GM13977 (cell line): ENCODE measurements around the gene EXD3.

Experiments
- DNase-seq: peaks from one replicate; pipeline ENCODE4 v3.0.0; 2012; ENCODE audit warnings: low spot score
- in situ Hi-C: fragments of 300-500 bp; cut with MboI; formaldehyde crosslinking; loops from one replicate; pipeline ENCODE4 v1.12.0; 2022; ENCODE audit warnings: low sequenced_read_pairs, low pct_unique_long_range_greater_than_20kb, mixed read lengths, inconsistent platforms; ENCODE audit not compliant: unreplicated experiment
- TF ChIP-seq, protein P1 (sequence below): IDR thresholded peaks from 2 replicates; pipeline ENCODE4 v1.5.1; 2012; ENCODE audit warnings: mild to moderate bottlenecking, control low read depth; ENCODE audit not compliant: insufficient read depth; ENCODE audit errors: extremely low read depth, missing control alignments

Gene EXD3

DNA sequence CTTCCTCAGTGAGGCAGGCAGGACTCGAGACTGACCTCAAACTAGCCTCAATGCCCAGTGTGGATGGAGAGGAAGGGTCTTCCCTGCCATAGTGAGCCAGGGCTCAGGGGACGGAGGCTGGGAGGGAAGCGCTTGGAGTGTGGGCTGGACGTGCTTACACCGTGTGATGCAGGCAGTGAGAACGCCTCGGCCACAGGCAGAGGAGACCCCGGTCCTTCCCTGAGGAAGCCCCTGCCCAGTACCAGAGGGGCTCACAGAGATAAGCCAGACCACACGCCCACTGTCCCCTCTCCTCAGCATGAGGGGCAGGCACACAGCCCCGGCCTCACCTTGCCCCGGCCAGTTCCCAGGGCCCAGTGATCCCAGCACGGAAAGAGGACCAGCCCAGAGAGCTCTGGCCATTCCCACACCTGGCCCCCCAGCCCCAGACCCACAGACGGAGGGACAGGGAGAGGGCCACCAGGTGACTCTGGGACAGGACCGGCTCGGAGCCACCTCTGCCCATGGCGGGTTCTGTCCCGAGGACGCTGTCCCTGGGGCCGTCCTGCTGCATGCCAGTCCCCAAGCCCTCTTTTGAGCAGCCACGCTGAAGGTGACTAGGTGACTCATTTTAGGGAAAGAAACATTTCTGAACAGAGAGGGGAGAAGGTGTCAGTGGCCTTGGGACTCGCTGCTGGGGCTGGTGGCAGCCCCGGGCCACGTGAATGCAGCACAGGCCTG, 42.2 kb upstream of the EXD3 start:
- TF ChIP-seq, protein P1, sequence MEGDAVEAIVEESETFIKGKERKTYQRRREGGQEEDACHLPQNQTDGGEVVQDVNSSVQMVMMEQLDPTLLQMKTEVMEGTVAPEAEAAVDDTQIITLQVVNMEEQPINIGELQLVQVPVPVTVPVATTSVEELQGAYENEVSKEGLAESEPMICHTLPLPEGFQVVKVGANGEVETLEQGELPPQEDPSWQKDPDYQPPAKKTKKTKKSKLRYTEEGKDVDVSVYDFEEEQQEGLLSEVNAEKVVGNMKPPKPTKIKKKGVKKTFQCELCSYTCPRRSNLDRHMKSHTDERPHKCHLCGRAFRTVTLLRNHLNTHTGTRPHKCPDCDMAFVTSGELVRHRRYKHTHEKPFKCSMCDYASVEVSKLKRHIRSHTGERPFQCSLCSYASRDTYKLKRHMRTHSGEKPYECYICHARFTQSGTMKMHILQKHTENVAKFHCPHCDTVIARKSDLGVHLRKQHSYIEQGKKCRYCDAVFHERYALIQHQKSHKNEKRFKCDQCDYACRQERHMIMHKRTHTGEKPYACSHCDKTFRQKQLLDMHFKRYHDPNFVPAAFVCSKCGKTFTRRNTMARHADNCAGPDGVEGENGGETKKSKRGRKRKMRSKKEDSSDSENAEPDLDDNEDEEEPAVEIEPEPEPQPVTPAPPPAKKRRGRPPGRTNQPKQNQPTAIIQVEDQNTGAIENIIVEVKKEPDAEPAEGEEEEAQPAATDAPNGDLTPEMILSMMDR, result no peak
- DNase-seq, result no peak
- in situ Hi-C loops, result no loop called here

DNA sequence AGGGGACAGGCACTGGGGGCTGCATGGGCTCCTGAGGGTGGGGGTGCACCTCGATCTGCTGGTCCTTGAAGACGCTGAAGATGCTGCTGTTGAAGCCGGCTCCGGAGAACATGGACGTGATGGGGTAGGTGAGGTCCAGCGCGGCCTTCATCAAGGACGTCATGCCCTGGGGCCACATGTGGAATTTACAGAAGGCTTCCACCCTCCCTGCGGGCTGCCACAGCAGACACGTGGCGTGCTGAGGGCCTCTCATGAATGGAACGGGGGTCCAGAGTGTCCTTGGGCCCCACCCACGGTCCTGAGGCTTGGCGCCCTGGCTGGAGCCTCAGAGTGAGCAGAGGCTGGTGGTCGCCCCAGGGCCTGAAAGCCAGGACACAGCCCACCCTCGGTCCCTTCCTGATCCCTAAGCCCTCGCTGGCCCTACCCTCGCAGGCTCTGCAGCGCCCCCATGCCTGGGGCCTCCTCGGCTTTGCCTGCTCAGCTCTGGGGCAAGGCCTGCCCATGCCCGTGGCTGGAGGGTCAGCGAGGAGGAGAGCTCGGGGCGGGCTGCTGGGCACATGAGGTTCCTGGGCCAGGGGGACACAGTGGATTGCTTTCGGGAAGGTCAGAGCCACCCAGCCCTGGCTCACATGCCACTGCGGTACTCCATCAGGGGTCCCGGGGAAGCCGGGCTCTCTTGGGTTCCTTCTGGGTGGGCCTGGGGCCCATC, 41.5 kb upstream of the EXD3 start:
- in situ Hi-C loops, result no loop called here
- TF ChIP-seq, protein P1, result no peak
- DNase-seq, result no peak

DNA sequence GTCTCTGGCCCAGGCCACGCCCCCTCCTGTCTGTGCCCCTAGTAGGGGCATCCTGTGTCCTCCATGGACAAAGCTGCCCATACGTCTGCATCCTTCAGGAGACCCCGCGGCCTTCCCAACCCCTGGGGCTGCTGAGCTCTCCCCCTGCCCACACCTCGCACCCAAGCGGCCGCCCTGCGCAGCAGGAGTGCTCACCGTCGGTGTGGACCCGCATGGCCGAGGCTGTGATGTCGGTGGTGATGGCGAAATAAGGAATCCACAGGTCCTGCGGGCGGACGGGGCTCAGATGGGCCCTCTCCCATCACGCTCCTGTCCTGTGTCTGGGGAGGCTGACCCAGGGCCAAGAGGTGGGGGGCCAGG, 40.9 kb upstream of the EXD3 start:
- in situ Hi-C loops, result no loop called here

DNA sequence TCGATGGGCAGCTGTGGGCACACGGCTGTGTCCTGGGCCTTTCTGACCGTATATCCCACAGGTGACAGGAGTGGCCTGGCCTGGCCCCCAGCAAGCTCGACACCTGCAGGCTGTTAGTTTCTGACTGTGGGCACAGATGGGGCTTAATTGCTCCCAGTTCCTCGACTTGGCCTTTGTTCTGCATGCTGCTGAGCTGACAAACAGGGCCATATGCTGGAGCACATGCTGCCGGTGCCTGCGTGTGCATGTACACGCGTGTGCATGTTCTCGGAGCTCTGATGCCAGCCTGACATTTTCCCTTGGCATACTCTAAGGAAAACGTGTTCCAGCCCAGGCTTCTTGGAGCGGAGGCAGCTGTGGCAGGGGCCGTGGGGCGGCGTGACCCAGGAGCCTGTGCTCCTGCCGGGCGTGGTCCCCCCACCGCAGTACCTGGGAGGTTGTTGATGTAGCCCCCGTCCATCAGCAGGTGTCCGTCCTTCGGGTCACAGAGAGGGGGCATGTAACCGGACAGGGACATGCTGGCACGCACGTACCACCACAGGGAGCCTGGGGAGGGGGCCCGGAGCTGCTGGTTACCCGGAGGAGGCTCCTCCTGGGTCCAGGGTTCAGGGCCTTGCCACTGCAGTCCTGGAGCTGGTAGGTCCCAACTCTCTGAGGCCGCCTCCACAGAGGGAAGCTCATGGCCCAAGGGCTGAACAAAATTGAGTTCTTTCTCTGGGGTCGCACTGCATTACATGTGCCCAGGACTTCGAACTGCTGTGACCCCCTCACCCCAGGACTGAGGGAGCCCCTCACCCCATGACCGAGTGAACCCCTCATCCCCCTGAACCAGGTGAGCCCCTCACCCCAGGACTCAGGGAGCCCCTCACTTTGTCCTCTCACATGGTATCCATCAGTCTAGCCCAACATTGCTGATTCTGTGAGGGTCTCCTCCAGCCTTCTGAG, 40.3 kb upstream of the EXD3 start:
- in situ Hi-C loops, result no loop called here
- TF ChIP-seq, protein P1, result no peak
- DNase-seq, result no peak

More for the DNA sequence above, 40.9 kb upstream of the EXD3 start:
- TF ChIP-seq, protein P1, result no peak
- DNase-seq, result no peak

DNA sequence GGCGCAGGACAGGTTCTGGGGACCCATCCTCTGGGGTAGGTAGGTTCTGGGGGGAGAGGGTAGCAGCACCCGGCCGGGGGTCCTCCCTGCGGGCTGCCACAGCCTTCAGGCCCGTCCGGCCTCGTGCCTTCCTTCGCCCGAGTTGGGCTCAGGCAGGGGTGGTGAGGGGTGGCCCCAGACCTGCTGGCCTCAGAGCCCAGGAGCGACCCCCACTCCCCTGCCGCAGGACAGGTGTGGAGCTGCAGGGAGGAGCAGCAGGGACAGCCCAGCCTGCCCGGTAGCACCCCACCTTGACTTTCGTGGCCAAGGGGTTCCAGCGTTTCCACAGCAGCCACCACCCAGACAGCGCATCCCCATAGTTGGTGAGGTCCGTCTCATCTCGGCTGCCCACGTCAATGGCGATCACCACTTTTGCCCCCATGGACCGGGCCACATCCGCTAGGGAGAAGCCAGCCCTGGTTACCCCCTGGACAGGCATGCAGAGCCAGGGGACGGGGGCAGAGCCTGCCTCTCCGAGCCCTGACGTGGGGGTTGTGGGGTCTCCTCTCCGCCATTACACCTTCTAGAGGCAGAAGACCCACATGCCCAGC, 39.5 kb upstream of the EXD3 start:
- TF ChIP-seq, protein P1, result no peak
- DNase-seq, result no peak
- in situ Hi-C loops, result no loop called here
